NB4 (cell line): Measurements from ENCODE around the gene COMT.
A peak's percentile ranks its signal among the peaks of the same experiment; 100 is the strongest.

ENCODE experiments used
- DNase-seq: peaks from one replicate; pipeline ENCODE4 v3.0.0; 2010; ENCODE audit warnings: low read depth
- H3K4me3 ChIP-seq: one replicate; pipeline ENCODE4 v1.5.1; 2011; ENCODE audit warnings: mild to moderate bottlenecking, low read depth, low read length, moderate library complexity
- CTCF ChIP-seq: IDR thresholded peaks from one replicate; pipeline ENCODE4 v1.5.1; 2012; ENCODE audit warnings: low read depth, low read length
- MAX ChIP-seq: IDR thresholded peaks from 2 replicates; pipeline ENCODE4 v1.6.1; 2011; ENCODE audit warnings: low read depth, low read length
- MYC ChIP-seq: IDR thresholded peaks from 2 replicates; pipeline ENCODE4 v1.6.1; 2011; ENCODE audit warnings: low read depth, low read length
- POLR2A ChIP-seq: IDR thresholded peaks from 2 replicates; pipeline ENCODE4 v1.6.1; 2011; ENCODE audit warnings: mild to moderate bottlenecking; ENCODE audit not compliant: insufficient read length; ENCODE audit errors: extremely low read depth

COMT gene

GRCh38 chr22:20014526-20015186 lies 73.1 kb downstream of the COMT start:
- H3K4me3 ChIP-seq: no peak overlapping the region
- no peak for DNase-seq
- TF ChIP-seq CTCF (no peak), MYC (no peak), MAX (no peak), POLR2A (no peak)

- TF ChIP-seq MAX (no peak), CTCF (no peak), POLR2A (no peak), MYC (no peak)
- H3K4me3 ChIP-seq: no peak overlapping the region
- no peak for DNase-seq
Measured at GRCh38 chr22:20015187-20015625, 73.6 kb downstream of the COMT start.

GRCh38 chr22:20015971-20016733 lies 74.6 kb downstream of the COMT start:
- peak overlapping the region; percentile 44 for H3K4me3 ChIP-seq
- DNase-seq: peak; percentile 44
- TF ChIP-seq CTCF (no peak), POLR2A (no peak), MYC (no peak), MAX (no peak)

- TF ChIP-seq MYC (no peak), CTCF (no peak), POLR2A (no peak), MAX (no peak)
- DNase-seq: peak; percentile 87
- peak within 1 kb of the TSS; percentile 55 for H3K4me3 ChIP-seq
Measured at GRCh38 chr22:20016734-20017621, 75.4 kb downstream of the COMT start, which contains the start of gene ARVCF. Gene ARVCF, minus strand, starts transcription at chr22:20016823. Its CDS starts 26,029 bp downstream, at chr22:19990794.

GRCh38 chr22:20017622-20017958 lies 76.0 kb downstream of the COMT start:
- H3K4me3 ChIP-seq: no peak overlapping the region
- TF ChIP-seq MAX (no peak), CTCF (no peak), MYC (no peak), POLR2A (no peak)
- DNase-seq: no peak
